OCI-LY1 (cell line): ENCODE data around the gene GALNT9.

ENCODE experiments used
- H2AFZ ChIP-seq: fragments of 200-600 bp; sonication (generic), shearing (Covaris generic); 2 replicates; pipeline ENCODE4 v1.6.0; 2014; ENCODE audit warnings: antibody characterized with exemption, mild to moderate bottlenecking, low read length
- H3F3A ChIP-seq: fragments of 200-600 bp; sonication (generic), shearing (Covaris generic); 2 replicates; pipeline ENCODE4 v1.6.0; 2014; ENCODE audit warnings: mild to moderate bottlenecking, antibody characterized with exemption, low read length, moderate library complexity; ENCODE audit not compliant: insufficient read depth
- H3K27ac ChIP-seq: fragments of 200-600 bp; sonication (generic); 2 replicates; pipeline ENCODE4 v1.5.1; 2014; ENCODE audit warnings: low read length, mixed run types, mild to moderate bottlenecking, low read depth; ENCODE audit not compliant: poor library complexity, severe bottlenecking
- H3K27me3 ChIP-seq: fragments of 200-600 bp; sonication (generic); 2 replicates; pipeline ENCODE4 v1.6.0; 2014; ENCODE audit warnings: antibody characterized with exemption, mild to moderate bottlenecking, low read length, moderate library complexity; ENCODE audit not compliant: insufficient read depth
- H3K36me3 ChIP-seq: fragments of 200-600 bp; sonication (generic); 2 replicates; pipeline ENCODE4 v1.6.1; 2014; ENCODE audit warnings: mild to moderate bottlenecking, antibody characterized with exemption, low read length, moderate library complexity, mixed read lengths; ENCODE audit not compliant: insufficient read depth
- H3K4me1 ChIP-seq: fragments of 200-600 bp; sonication (generic); 2 replicates; pipeline ENCODE4 v1.5.1; 2014; ENCODE audit warnings: mild to moderate bottlenecking, low read length, moderate library complexity; ENCODE audit not compliant: insufficient read depth, severe bottlenecking
- H3K4me2 ChIP-seq: fragments of 200-600 bp; sonication (generic), shearing (Covaris generic); 2 replicates; pipeline ENCODE4 v1.6.1; 2014; ENCODE audit warnings: low read length
- H3K4me3 ChIP-seq: fragments of 200-600 bp; sonication (generic); 2 replicates; pipeline ENCODE4 v1.5.1; 2014; ENCODE audit warnings: low read length, low read depth, mild to moderate bottlenecking, mixed read lengths; ENCODE audit not compliant: poor library complexity, severe bottlenecking
- H3K79me2 ChIP-seq: fragments of 200-600 bp; shearing (Covaris generic); 2 replicates; pipeline ENCODE4 v1.6.1; 2016; ENCODE audit warnings: mixed run types, low read length, mixed read lengths; ENCODE audit not compliant: insufficient read depth
- H3K9ac ChIP-seq: fragments of 200-600 bp; sonication (generic), shearing (Covaris generic); 2 replicates; pipeline ENCODE4 v1.6.1; 2014; ENCODE audit warnings: mild to moderate bottlenecking, low read length, mixed read lengths
- H3K9me2 ChIP-seq: fragments of 200-600 bp; sonication (generic), shearing (Covaris generic); 2 replicates; pipeline ENCODE4 v1.6.1; 2014; ENCODE audit warnings: low read depth, mild to moderate bottlenecking, low read length, mixed read lengths
- H3K9me3 ChIP-seq: fragments of 200-600 bp; shearing (Covaris generic); 2 replicates; pipeline ENCODE4 v1.6.1; 2014; ENCODE audit warnings: low read length, mixed read lengths
- H4K20me1 ChIP-seq: fragments of 200-600 bp; sonication (generic), shearing (Covaris generic); 2 replicates; pipeline ENCODE4 v1.6.0; 2016; ENCODE audit warnings: mild to moderate bottlenecking, low read length; ENCODE audit not compliant: insufficient read depth
- EZH2 ChIP-seq: fragments of 200-600 bp; sonication (generic), shearing (Covaris generic); IDR thresholded peaks from 2 replicates; pipeline ENCODE4 v1.8.0; 2017; ENCODE audit warnings: borderline replicate concordance, mixed run types, mild to moderate bottlenecking, antibody characterized with exemption, low read length, moderate library complexity, mixed read lengths
- TF ChIP-seq, protein P1 (sequence below): fragments of 200-600 bp; sonication (generic), shearing (Covaris generic); IDR thresholded peaks from 2 replicates; pipeline ENCODE4 v1.5.1; 2017; ENCODE audit warnings: mild to moderate bottlenecking, antibody characterized with exemption, low read length, moderate library complexity, mixed read lengths

GALNT9 gene

GRCh38 chr12:132163041-132163910, 166.1 kb downstream of the GALNT9 start:
- Histone ChIP-seq H3K9me2 (no peaks in the 10 kb centered on the region), H3K36me3 (no peaks in the 10 kb centered on the region; the same call in none of the 2 replicates), H3K9me3 (no peaks in the 10 kb centered on the region), H3K9ac (no peak overlapping the region), H2AFZ (no peak overlapping the region), H3K79me2 (no peaks in the 10 kb centered on the region), H3K4me1 (no peaks in the 10 kb centered on the region), H3F3A (no peaks in the 10 kb centered on the region), H3K4me2 (no peak overlapping the region), H3K27ac (no peak overlapping the region), H3K4me3 (no peak overlapping the region), H4K20me1 (no peaks in the 10 kb centered on the region), H3K27me3 (no peaks in the 10 kb centered on the region)
- TF ChIP-seq, protein P1, sequence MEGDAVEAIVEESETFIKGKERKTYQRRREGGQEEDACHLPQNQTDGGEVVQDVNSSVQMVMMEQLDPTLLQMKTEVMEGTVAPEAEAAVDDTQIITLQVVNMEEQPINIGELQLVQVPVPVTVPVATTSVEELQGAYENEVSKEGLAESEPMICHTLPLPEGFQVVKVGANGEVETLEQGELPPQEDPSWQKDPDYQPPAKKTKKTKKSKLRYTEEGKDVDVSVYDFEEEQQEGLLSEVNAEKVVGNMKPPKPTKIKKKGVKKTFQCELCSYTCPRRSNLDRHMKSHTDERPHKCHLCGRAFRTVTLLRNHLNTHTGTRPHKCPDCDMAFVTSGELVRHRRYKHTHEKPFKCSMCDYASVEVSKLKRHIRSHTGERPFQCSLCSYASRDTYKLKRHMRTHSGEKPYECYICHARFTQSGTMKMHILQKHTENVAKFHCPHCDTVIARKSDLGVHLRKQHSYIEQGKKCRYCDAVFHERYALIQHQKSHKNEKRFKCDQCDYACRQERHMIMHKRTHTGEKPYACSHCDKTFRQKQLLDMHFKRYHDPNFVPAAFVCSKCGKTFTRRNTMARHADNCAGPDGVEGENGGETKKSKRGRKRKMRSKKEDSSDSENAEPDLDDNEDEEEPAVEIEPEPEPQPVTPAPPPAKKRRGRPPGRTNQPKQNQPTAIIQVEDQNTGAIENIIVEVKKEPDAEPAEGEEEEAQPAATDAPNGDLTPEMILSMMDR = no peak
- TF ChIP-seq EZH2 = no peak

- H3K36me3 ChIP-seq = peaks cover 6% of the 10 kb centered on the region
- H3K9me3 ChIP-seq = no peaks in the 10 kb centered on the region
- no peaks in the 10 kb centered on the region for H3K27me3 ChIP-seq
- H3K4me2 ChIP-seq = no peak overlapping the region
- TF ChIP-seq EZH2 = no peak
- no peak overlapping the region for H3K9ac ChIP-seq
- H3K4me3 ChIP-seq = no peak overlapping the region
- no peaks in the 10 kb centered on the region for H3K4me1 ChIP-seq
- H3K79me2 ChIP-seq = no peaks in the 10 kb centered on the region
- no peak overlapping the region for H3K27ac ChIP-seq
- H3K9me2 ChIP-seq = no peaks in the 10 kb centered on the region
- no peak overlapping the region for H2AFZ ChIP-seq
- no peaks in the 10 kb centered on the region for H4K20me1 ChIP-seq
- no peaks in the 10 kb centered on the region for H3F3A ChIP-seq
Observed at GRCh38 chr12:132162508-132163031, 166.8 kb downstream of the GALNT9 start.

- Histone ChIP-seq H2AFZ (no peak overlapping the region), H3K36me3 (peaks cover 12% of the 10 kb centered on the region), H3K9me3 (peaks cover under 1% of the 10 kb centered on the region; the same call in 1 of the 2 replicates), H3K4me2 (no peak overlapping the region), H3K4me1 (no peaks in the 10 kb centered on the region), H3K27me3 (no peaks in the 10 kb centered on the region), H3K9me2 (no peaks in the 10 kb centered on the region), H3K27ac (no peak overlapping the region), H3K9ac (no peak overlapping the region), H4K20me1 (no peaks in the 10 kb centered on the region), H3K4me3 (no peak overlapping the region), H3F3A (peaks cover 2% of the 10 kb centered on the region; the same call in 1 of the 2 replicates), H3K79me2 (no peaks in the 10 kb centered on the region)
- TF ChIP-seq, protein P1 = no peak
- no peak for TF ChIP-seq EZH2
Observed at GRCh38 chr12:132161796-132162507, 167.4 kb downstream of the GALNT9 start.
